Measurements from ENCODE around the gene ANKRD42. TPM values are rescaled to one million over a fixed set of nuclear protein-coding genes. Genes with fewer than 3 reads are reported as not detected.

Gene ANKRD42
- total RNA-seq, 1 donor from 2014 or later = 7.8 TPM

DNA sequence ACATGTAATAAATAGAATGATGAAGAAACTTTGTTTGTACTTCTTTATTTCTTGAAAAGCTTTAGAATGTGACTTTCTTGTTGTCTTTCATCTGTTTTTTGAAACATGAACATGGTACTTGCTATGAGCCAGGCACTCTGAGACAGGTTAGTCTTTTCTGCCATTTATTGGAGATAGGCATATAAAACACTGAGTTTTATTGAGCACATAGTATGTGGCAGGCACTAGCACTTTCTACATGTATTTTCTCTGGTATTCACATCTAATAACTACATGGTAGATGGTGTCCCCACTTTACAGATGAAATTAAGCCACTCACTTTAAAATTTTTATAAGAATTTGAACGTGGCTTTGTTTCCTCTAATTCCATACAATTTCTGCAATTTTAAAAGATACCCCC, 7.7 kb upstream of the ANKRD42 start:
- Mint-ChIP-seq H3K4me3 (no peak overlapping the region), H3K27me3 (ENCODE audit: low read depth) (no peaks in the 10 kb centered on the region)

DNA sequence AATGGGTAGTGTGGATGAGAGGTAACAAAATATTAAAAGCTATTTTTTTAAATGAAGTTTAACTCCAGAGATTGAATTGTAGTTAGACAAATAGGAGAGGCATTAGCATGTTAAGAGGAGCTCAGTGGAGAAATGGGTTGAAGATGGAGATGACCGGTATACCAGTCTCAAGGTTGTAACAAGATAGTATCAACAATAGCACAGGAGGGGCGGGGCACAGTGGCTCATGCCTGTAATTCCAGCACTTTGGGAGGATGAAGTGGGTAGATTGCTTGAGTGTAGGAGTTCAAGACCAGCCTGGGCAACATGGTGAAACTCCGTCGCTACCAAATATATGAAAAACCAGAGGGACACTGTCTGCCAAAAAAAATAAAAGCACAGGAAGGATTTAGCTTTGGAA, 6.0 kb upstream of the ANKRD42 start:
- Mint-ChIP-seq H3K27me3 (ENCODE audit: low read depth) (no peaks in the 10 kb centered on the region), H3K4me1 (peaks cover 4% of the 10 kb centered on the region), H3K4me3 (no peak overlapping the region), H3K9me3 (no peaks in the 10 kb centered on the region), H3K27ac (no peak overlapping the region), H3K36me3 (peaks cover 39% of the 10 kb centered on the region)
- no peak for DNase-seq (ENCODE audit: low spot score in 2 of 2, unreplicated experiment in 2 of 2)
- TF ChIP-seq, protein P1, sequence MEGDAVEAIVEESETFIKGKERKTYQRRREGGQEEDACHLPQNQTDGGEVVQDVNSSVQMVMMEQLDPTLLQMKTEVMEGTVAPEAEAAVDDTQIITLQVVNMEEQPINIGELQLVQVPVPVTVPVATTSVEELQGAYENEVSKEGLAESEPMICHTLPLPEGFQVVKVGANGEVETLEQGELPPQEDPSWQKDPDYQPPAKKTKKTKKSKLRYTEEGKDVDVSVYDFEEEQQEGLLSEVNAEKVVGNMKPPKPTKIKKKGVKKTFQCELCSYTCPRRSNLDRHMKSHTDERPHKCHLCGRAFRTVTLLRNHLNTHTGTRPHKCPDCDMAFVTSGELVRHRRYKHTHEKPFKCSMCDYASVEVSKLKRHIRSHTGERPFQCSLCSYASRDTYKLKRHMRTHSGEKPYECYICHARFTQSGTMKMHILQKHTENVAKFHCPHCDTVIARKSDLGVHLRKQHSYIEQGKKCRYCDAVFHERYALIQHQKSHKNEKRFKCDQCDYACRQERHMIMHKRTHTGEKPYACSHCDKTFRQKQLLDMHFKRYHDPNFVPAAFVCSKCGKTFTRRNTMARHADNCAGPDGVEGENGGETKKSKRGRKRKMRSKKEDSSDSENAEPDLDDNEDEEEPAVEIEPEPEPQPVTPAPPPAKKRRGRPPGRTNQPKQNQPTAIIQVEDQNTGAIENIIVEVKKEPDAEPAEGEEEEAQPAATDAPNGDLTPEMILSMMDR (IDR thresholded peaks at IDR 0.05; ENCODE audit: unreplicated experiment) = no peak

More for the DNA sequence above, 7.7 kb upstream of the ANKRD42 start:
- Mint-ChIP-seq H3K9me3 (no peaks in the 10 kb centered on the region), H3K4me1 (no peaks in the 10 kb centered on the region), H3K36me3 (peaks cover 38% of the 10 kb centered on the region), H3K27ac (no peak overlapping the region)
- TF ChIP-seq, protein P1 (IDR thresholded peaks at IDR 0.05; ENCODE audit: unreplicated experiment) = no peak
- DNase-seq (ENCODE audit: low spot score in 2 of 2, unreplicated experiment in 2 of 2) = no peak

GRCh38 chr11:83191491-83191890, 2.0 kb upstream of the ANKRD42 start:
- DNase-seq (ENCODE audit: low spot score in 2 of 2, unreplicated experiment in 2 of 2) = no peak
- no peak overlapping the region for H3K27ac Mint-ChIP-seq
- peak overlapping the region; percentile 28 for H3K4me3 Mint-ChIP-seq
- no peaks in the 10 kb centered on the region for H3K9me3 Mint-ChIP-seq
- peaks cover 26% of the 10 kb centered on the region for H3K4me1 Mint-ChIP-seq
- TF ChIP-seq, protein P1 (IDR thresholded peaks at IDR 0.05; ENCODE audit: unreplicated experiment) = no peak
- H3K27me3 Mint-ChIP-seq (ENCODE audit: low read depth) = no peaks in the 10 kb centered on the region
- H3K36me3 Mint-ChIP-seq = peaks cover 21% of the 10 kb centered on the region

- TF ChIP-seq, protein P1 (IDR thresholded peaks at IDR 0.05; ENCODE audit: unreplicated experiment) = no peak
- Mint-ChIP-seq H3K27me3 (ENCODE audit: low read depth) (no peaks in the 10 kb centered on the region), H3K4me1 (peaks cover 26% of the 10 kb centered on the region), H3K4me3 (peak overlapping the region; percentile 98), H3K27ac (peak overlapping the region; percentile 99), H3K36me3 (peaks cover 18% of the 10 kb centered on the region), H3K9me3 (no peaks in the 10 kb centered on the region)
- DNase-seq (ENCODE audit: low spot score in 2 of 2, unreplicated experiment in 2 of 2) = no peak
These were observed 1.5 kb upstream of the ANKRD42 start for GRCh38 chr11:83191986-83192385.

- Mint-ChIP-seq H3K27me3 (ENCODE audit: low read depth) (no peaks in the 10 kb centered on the region), H3K36me3 (peaks cover 13% of the 10 kb centered on the region), H3K4me1 (peaks cover 26% of the 10 kb centered on the region), H3K4me3 (peak overlapping the region; percentile 98), H3K9me3 (no peaks in the 10 kb centered on the region), H3K27ac (peak overlapping the region; percentile 99)
- TF ChIP-seq, protein P1 (IDR thresholded peaks at IDR 0.05; ENCODE audit: unreplicated experiment) = no peak
- no peak for DNase-seq (ENCODE audit: low spot score in 2 of 2, unreplicated experiment in 2 of 2)
These were observed 786 bp upstream of the ANKRD42 start for GRCh38 chr11:83192606-83193245.
